Panc1 (cell line): ENCODE data around the gene ZBTB22. TPM values are rescaled to one million over a fixed set of nuclear protein-coding genes. Genes with fewer than 3 reads are reported as not detected.
"Not testable (repeated sequence)": the region's sequence is repeated elsewhere in the genome, so short reads cannot be mapped to it uniquely, and the experiment has no call there.

Experiments used
- ATAC-seq: fragments of 200-7000 bp; cut with Tn5 transposase; 2 replicates; pipeline ENCODE4 v1.9.1; 2020; ENCODE audit warnings: mild to moderate bottlenecking, moderate library complexity
- BruUV-seq: library from RNA; stranded (reverse); fragments of 400-500 nt; replicated peaks from 2 replicates; lab custom pipeline; 2021; lab: Mats Ljungman, UMichigan
- CTCF ChIA-PET: fragments of 300-600 bp; sonication (Branson Sonifier 250); formaldehyde crosslinking; loops from one replicate; lab custom pipeline; 2022; ENCODE audit warnings: antibody characterized with exemption; lab: Charles Lee
- POLR2A ChIA-PET: fragments of 300-600 bp; sonication (Branson Sonifier 250); formaldehyde crosslinking; loops from one replicate; lab custom pipeline; 2022; ENCODE audit warnings: antibody characterized with exemption; lab: Charles Lee
- DNase-seq: peaks from one replicate; pipeline ENCODE4 v3.0.0-alpha.2; 2010; ENCODE audit warnings: low read depth, low spot score
- H3K27ac ChIP-seq: 2 replicates; pipeline ENCODE4 v1.5.1; 2011; ENCODE audit warnings: mild to moderate bottlenecking, low read length, inconsistent platforms
- H3K27me3 ChIP-seq: fragments of 200-500 bp; sonication (Bioruptor generic); 2 replicates; pipeline ENCODE4 v1.6.0; 2014; ENCODE audit warnings: low read length, inconsistent platforms; ENCODE audit not compliant: control insufficient read depth, insufficient read depth
- H3K36me3 ChIP-seq: fragments of 200-500 bp; sonication (Bioruptor generic); 2 replicates; pipeline ENCODE4 v1.5.1; 2014; ENCODE audit warnings: inconsistent platforms, mild to moderate bottlenecking, low read length, moderate library complexity; ENCODE audit not compliant: control insufficient read depth, insufficient read depth
- H3K4me1 ChIP-seq: 2 replicates; pipeline ENCODE4 v1.5.1; 2011; ENCODE audit warnings: inconsistent platforms, mild to moderate bottlenecking, low read length, moderate library complexity; ENCODE audit not compliant: control insufficient read depth, insufficient read depth
- H3K4me3 ChIP-seq, 2 experiments: 2 replicates each; pipeline ENCODE4 v1.5.1; 2011 to 2012; ENCODE audit warnings: low read depth in 2 of 2, low read length in 2 of 2, mild to moderate bottlenecking in 2 of 2, inconsistent platforms in 1 of 2, moderate library complexity in 1 of 2
- H3K9me3 ChIP-seq: fragments of 200-500 bp; sonication (Bioruptor generic); 2 replicates; pipeline ENCODE4 v1.5.1; 2014; ENCODE audit warnings: low read depth, mild to moderate bottlenecking, inconsistent platforms, low read length, moderate library complexity; ENCODE audit not compliant: control insufficient read depth, insufficient read depth
- CTCF ChIP-seq: fragments of 450-650 bp; IDR thresholded peaks from 2 replicates; pipeline ENCODE4 v1.5.1; 2017; ENCODE audit warnings: mild to moderate bottlenecking
- POLR2AphosphoS5 ChIP-seq: IDR thresholded peaks from 2 replicates; pipeline ENCODE4 v1.6.1; 2012; ENCODE audit warnings: mild to moderate bottlenecking, low read depth, low read length, moderate library complexity
- SIN3A ChIP-seq: IDR thresholded peaks from 2 replicates; pipeline ENCODE4 v1.6.1; 2012; ENCODE audit warnings: low read depth, mild to moderate bottlenecking, low read length, moderate library complexity, borderline replicate concordance; ENCODE audit not compliant: insufficient read depth
- TCF7L2 ChIP-seq: IDR thresholded peaks from 2 replicates; pipeline ENCODE4 v1.6.1; 2011; ENCODE audit warnings: mild to moderate bottlenecking, low read depth, low read length, inconsistent platforms
- in situ Hi-C: cut with HindIII; loops from 2 replicates; pipeline ENCODE4 v1.10.0; 2016; ENCODE audit warnings: low sequenced_read_pairs, low pct_unique_long_range_greater_than_20kb
- intact Hi-C: fragments of 100-400 bp; cut with micrococcal nuclease; formaldehyde crosslinking; loops from one replicate; pipeline ENCODE4 v1.10.0; 2022; ENCODE audit not compliant: unreplicated experiment
- total RNA-seq: library from RNA; stranded (reverse); gene quantifications from one replicate; pipeline ENCODE4 v1.2.1, GENCODE V29; 2021; ENCODE audit not compliant: unreplicated experiment
- TF ChIP-seq, protein P1 (sequence below), 2 experiments: IDR thresholded peaks; 2 replicates each; pipeline ENCODE4 v1.6.1; 2011 to 2012; ENCODE audit warnings: low read depth in 2 of 2, control low read depth in 1 of 2, low read length in 1 of 2, mild to moderate bottlenecking in 1 of 2, moderate library complexity in 1 of 2; ENCODE audit not compliant: insufficient read depth in 1 of 2

The ZBTB22 gene
- total RNA-seq, 1 experiment from 2014 or later = 16.0 TPM

DNA sequence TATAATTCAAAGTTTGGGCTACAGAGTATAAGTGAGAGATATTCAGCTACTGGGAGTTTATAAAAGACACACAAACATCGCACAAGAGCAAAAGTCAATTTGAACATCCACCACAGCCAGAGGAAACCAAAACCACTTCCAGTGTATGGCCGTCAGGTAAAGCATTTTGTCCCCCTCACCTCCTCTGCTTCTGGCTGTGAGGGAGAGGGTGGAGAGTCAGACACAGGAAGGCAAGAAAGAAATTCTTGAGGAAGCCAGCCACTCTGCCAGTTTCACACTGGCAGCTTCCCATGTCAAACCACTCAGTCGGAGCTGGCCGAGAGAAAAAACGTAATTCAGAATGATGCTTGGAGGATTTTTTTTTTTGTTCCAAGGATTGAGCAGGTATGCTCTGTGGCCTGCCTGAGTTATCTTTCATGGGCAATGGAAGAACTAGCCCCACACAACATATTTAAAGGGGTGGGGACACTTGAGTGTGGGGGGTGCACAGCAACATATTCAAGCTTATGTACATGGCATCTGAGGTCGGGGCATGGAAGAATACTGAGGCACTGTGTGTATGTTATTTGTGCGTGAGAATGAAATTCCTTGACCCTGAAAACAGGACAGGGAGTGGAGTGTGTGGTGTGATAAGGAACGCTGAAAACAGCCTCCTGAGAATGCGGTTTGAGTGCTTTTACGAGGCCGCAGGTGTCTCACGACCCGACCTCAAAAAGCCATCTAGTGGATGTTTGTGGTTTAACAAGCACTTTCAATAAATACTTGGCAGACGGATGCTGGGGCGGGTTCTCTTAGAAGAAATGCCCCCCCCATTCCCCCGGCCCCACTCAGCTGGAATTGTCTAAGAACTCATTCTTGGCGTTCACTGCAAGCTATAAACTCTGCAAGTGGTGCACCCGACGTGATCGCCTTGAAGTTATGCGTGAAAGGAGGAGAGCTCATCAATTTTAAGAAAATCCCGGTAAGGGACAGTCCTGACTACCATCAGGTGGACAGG is 27.5 kb upstream of the ZBTB22 start:
- intact Hi-C loops = no loop called here
- ChIA-PET POLR2A (interaction anchor here (0.7 kb wide), 1 partner anchor 34 kb away, joined by 3 read pairs; no protein-coding TSS in a partner anchor), CTCF (interaction anchor here (0.6 to 1.2 kb wide), 8 partner anchors 8 to 782 kb away, joined by 3 to 7 read pairs (median 4); partner anchors contain the start of gene B3GALT4)
- H3K36me3 ChIP-seq = no peaks in the 10 kb centered on the region
- H3K27me3 ChIP-seq = no peaks in the 10 kb centered on the region
- ATAC-seq (peak; percentile 85), DNase-seq (peak; percentile 46)
- in situ Hi-C loops = no loop called here
- no TSS peak for BruUV-seq
- H3K4me3 ChIP-seq = peak overlapping the region in 1 of 2 experiments; percentile 26; a peak in 1 of 4 replicates
- TF ChIP-seq TCF7L2 (peak; percentile 93), SIN3A (no peak), POLR2AphosphoS5 (no peak), CTCF (peak; percentile 83)
- TF ChIP-seq, protein P1, sequence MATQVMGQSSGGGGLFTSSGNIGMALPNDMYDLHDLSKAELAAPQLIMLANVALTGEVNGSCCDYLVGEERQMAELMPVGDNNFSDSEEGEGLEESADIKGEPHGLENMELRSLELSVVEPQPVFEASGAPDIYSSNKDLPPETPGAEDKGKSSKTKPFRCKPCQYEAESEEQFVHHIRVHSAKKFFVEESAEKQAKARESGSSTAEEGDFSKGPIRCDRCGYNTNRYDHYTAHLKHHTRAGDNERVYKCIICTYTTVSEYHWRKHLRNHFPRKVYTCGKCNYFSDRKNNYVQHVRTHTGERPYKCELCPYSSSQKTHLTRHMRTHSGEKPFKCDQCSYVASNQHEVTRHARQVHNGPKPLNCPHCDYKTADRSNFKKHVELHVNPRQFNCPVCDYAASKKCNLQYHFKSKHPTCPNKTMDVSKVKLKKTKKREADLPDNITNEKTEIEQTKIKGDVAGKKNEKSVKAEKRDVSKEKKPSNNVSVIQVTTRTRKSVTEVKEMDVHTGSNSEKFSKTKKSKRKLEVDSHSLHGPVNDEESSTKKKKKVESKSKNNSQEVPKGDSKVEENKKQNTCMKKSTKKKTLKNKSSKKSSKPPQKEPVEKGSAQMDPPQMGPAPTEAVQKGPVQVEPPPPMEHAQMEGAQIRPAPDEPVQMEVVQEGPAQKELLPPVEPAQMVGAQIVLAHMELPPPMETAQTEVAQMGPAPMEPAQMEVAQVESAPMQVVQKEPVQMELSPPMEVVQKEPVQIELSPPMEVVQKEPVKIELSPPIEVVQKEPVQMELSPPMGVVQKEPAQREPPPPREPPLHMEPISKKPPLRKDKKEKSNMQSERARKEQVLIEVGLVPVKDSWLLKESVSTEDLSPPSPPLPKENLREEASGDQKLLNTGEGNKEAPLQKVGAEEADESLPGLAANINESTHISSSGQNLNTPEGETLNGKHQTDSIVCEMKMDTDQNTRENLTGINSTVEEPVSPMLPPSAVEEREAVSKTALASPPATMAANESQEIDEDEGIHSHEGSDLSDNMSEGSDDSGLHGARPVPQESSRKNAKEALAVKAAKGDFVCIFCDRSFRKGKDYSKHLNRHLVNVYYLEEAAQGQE (IDR thresholded peaks at IDR 0.05; ENCODE audit: insufficient read depth in 1 of 2, low read depth in 2 of 2, low read length in 1 of 2) = no peak
- H3K9me3 ChIP-seq = no peaks in the 10 kb centered on the region
- H3K27ac ChIP-seq = no peak overlapping the region
- H3K4me1 ChIP-seq = 0 out of 2 replicates have a peak, but pooled peaks cover 4% of the 10 kb centered on the region

- no peak for ATAC-seq
- H3K36me3 ChIP-seq = no peaks in the 10 kb centered on the region
- CTCF ChIA-PET = interaction anchor here (0.6 kb wide), 1 partner anchor 16 kb away, joined by 6 read pairs; no protein-coding TSS in a partner anchor
- TF ChIP-seq SIN3A (no peak), TCF7L2 (no peak), CTCF (no peak), POLR2AphosphoS5 (no peak)
- TF ChIP-seq, protein P1 (IDR thresholded peaks at IDR 0.05; ENCODE audit: insufficient read depth in 1 of 2, low read depth in 2 of 2, low read length in 1 of 2) = no peak
- H3K27me3 ChIP-seq = no peaks in the 10 kb centered on the region
- in situ Hi-C loops = no loop called here
- no TSS peak for BruUV-seq
- H3K4me1 ChIP-seq = 0 out of 2 replicates have a peak, but pooled peaks cover 4% of the 10 kb centered on the region
- no peak overlapping the region for H3K4me3 ChIP-seq
- H3K9me3 ChIP-seq = no peaks in the 10 kb centered on the region
- no peak overlapping the region for H3K27ac ChIP-seq
- POLR2A ChIA-PET = no interaction called here
- intact Hi-C loops = no loop called here
- DNase-seq = no peak
Observed at GRCh38 chr6:33343953-33344611, 26.5 kb upstream of the ZBTB22 start.

DNA sequence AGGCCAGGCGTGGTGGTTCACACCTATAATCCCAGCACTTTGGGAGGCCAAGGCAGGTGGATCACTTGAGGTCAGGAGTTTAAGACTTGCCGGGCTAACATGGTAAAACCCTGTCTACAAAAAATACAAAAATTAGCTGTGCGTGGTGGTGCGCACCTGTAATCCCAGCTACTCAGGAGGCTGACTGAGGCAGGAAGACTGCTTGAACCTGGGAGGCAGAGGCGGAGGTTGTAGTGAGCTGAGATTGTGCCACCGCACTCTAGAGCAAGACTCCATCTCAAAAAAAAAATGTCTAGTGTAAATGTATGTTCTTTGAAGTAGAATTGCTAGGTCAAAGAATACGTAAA is 26.0 kb upstream of the ZBTB22 start:
- BruUV-seq, H3K27me3 ChIP-seq, in situ Hi-C loops, H3K4me3 ChIP-seq, H3K36me3 ChIP-seq, intact Hi-C loops, H3K4me1 ChIP-seq, ATAC-seq, DNase-seq, H3K9me3 ChIP-seq, POLR2A ChIA-PET, H3K27ac ChIP-seq: not testable (repeated sequence)
- CTCF ChIA-PET = interaction anchor here (0.6 kb wide), 1 partner anchor 16 kb away, joined by 6 read pairs; no protein-coding TSS in a partner anchor
